IMR-90 (cell line): ENCODE results near the gene GRPR. TPM values are rescaled to one million over a fixed set of nuclear protein-coding genes. Genes with fewer than 3 reads are reported as not detected.

Experiments
- ATAC-seq: fragments of 200-7000 bp; cut with Tn5 transposase; 2 replicates; pipeline ENCODE4 v1.9.1; 2020; ENCODE audit warnings: low read depth, mild to moderate bottlenecking, moderate library complexity
- BruUV-seq: library from RNA; stranded (reverse); fragments of 400-500 nt; replicated peaks from 2 replicates; lab custom pipeline; 2021; lab: Mats Ljungman, UMichigan
- CTCF ChIA-PET: fragments of 300-600 bp; formaldehyde crosslinking; extraction: SDS; loops from one replicate; lab custom pipeline; 2021; ENCODE audit warnings: antibody characterized with exemption; lab: Yijun Ruan, JAX
- POLR2A ChIA-PET: fragments of 300-600 bp; sonication (Branson Sonifier 250); formaldehyde crosslinking; loops from one replicate; lab custom pipeline; 2022; ENCODE audit warnings: antibody characterized with exemption; ENCODE audit not compliant: unreplicated experiment; lab: Charles Lee
- DNase-seq: peaks from one replicate; pipeline ENCODE4 v3.0.0; 2013
- H2AFZ ChIP-seq: replicated peaks from 2 replicates; pipeline ENCODE3; 2013; ENCODE audit warnings: low read length, mild to moderate bottlenecking; ENCODE audit not compliant: poor library complexity
- H2AK5ac ChIP-seq: 2 replicates; pipeline ENCODE4 v1.6.1; 2013; ENCODE audit warnings: low read depth, low read length, inconsistent platforms
- H2AK9ac ChIP-seq: replicated peaks from 2 replicates; pipeline ENCODE3; 2013; ENCODE audit warnings: mild to moderate bottlenecking, low read depth, low read length, moderate library complexity; ENCODE audit not compliant: poor library complexity
- H2BK120ac ChIP-seq: 2 replicates; pipeline ENCODE4 v1.6.1; 2013; ENCODE audit warnings: low read depth, low read length, inconsistent platforms
- H2BK15ac ChIP-seq: 3 replicates; pipeline ENCODE4 v1.6.1; 2013; ENCODE audit warnings: low read depth, low read length, inconsistent platforms
- H2BK20ac ChIP-seq: 2 replicates; pipeline ENCODE4 v1.6.1; 2013; ENCODE audit warnings: low read depth, mild to moderate bottlenecking, inconsistent platforms, low read length, moderate library complexity
- H2BK5ac ChIP-seq: 2 replicates; pipeline ENCODE4 v1.6.1; 2013; ENCODE audit warnings: mild to moderate bottlenecking, low read depth, low read length, inconsistent platforms; ENCODE audit not compliant: poor library complexity, severe bottlenecking
- H3K14ac ChIP-seq: replicated peaks from 2 replicates; pipeline ENCODE4 v1.6.1; 2013; ENCODE audit warnings: low read depth, low read length, inconsistent platforms
- H3K18ac ChIP-seq: 2 replicates; pipeline ENCODE4 v1.6.1; 2013; ENCODE audit warnings: low read depth, low read length, control low read depth
- H3K23ac ChIP-seq: 2 replicates; pipeline ENCODE4 v1.6.1; 2013; ENCODE audit warnings: low read depth, low read length, inconsistent platforms
- H3K27ac ChIP-seq: 2 replicates; pipeline ENCODE4 v1.5.1; 2013; ENCODE audit warnings: mild to moderate bottlenecking, control low read depth, low read length; ENCODE audit not compliant: insufficient read depth
- H3K27me3 ChIP-seq: 2 replicates; pipeline ENCODE4 v1.6.1; 2013; ENCODE audit warnings: low read length; ENCODE audit not compliant: control insufficient read depth, insufficient read depth
- H3K36me3 ChIP-seq: 2 replicates; pipeline ENCODE4 v1.6.1; 2013; ENCODE audit warnings: low read length, mixed read lengths; ENCODE audit not compliant: control insufficient read depth, insufficient read depth
- H3K4ac ChIP-seq: 2 replicates; pipeline ENCODE4 v1.6.1; 2013; ENCODE audit warnings: low read depth, low read length, inconsistent platforms
- H3K4me1 ChIP-seq: 2 replicates; pipeline ENCODE4 v1.6.1; 2013; ENCODE audit warnings: low read length, mixed read lengths; ENCODE audit not compliant: control insufficient read depth, insufficient read depth
- H3K4me2 ChIP-seq: 2 replicates; pipeline ENCODE4 v1.6.1; 2013; ENCODE audit warnings: low read depth, mild to moderate bottlenecking, control low read depth, low read length, moderate library complexity
- H3K4me3 ChIP-seq: 2 replicates; pipeline ENCODE4 v1.5.1; 2013; ENCODE audit warnings: low read depth, mild to moderate bottlenecking, control low read depth, low read length, moderate library complexity; ENCODE audit not compliant: insufficient read depth
- H3K56ac ChIP-seq: 2 replicates; pipeline ENCODE4 v1.6.1; 2013; ENCODE audit warnings: low read length, inconsistent platforms; ENCODE audit not compliant: insufficient read depth; ENCODE audit errors: extremely low read depth
- H3K79me1 ChIP-seq, 2 experiments: 2 replicates each; pipeline ENCODE4 v1.6.1; 2013; ENCODE audit warnings: low read length in 2 of 2, inconsistent platforms in 1 of 2, low read depth in 1 of 2
- H3K9ac ChIP-seq: 2 replicates; pipeline ENCODE4 v1.6.1; 2013; ENCODE audit warnings: low read depth, low read length, control low read depth
- H3K9me1 ChIP-seq: 2 replicates; pipeline ENCODE4 v1.6.1; 2013; ENCODE audit warnings: low read length, inconsistent platforms; ENCODE audit not compliant: insufficient read depth
- H3K9me3 ChIP-seq: 2 replicates; pipeline ENCODE4 v1.6.1; 2013; ENCODE audit warnings: low read length; ENCODE audit not compliant: control insufficient read depth, insufficient read depth
- H4K20me1 ChIP-seq: 2 replicates; pipeline ENCODE4 v1.6.1; 2013; ENCODE audit warnings: low read length, inconsistent platforms; ENCODE audit not compliant: insufficient read depth
- H4K5ac ChIP-seq: 2 replicates; pipeline ENCODE4 v1.6.1; 2013; ENCODE audit warnings: mild to moderate bottlenecking, low read depth, low read length, control low read depth
- H4K8ac ChIP-seq, 2 experiments: 2 replicates each; pipeline ENCODE4 v1.6.1; 2013; ENCODE audit warnings: low read depth in 2 of 2, low read length in 2 of 2, control low read depth in 1 of 2, inconsistent platforms in 1 of 2
- H4K91ac ChIP-seq: 2 replicates; pipeline ENCODE4 v1.6.1; 2013; ENCODE audit warnings: low read depth, low read length, inconsistent platforms; ENCODE audit not compliant: insufficient read depth
- BHLHE40 ChIP-seq: fragments of 150-350 bp; IDR thresholded peaks from 2 replicates; pipeline ENCODE4 v1.6.1; 2016; ENCODE audit warnings: mild to moderate bottlenecking, low read depth, low read length
- CEBPB ChIP-seq: IDR thresholded peaks from 2 replicates; pipeline ENCODE4 v1.6.1; 2012; ENCODE audit warnings: low read depth, low read length, improper control_type of control experiment
- CHD1 ChIP-seq: IDR thresholded peaks from 2 replicates; pipeline ENCODE4 v1.6.1; 2012; ENCODE audit warnings: low read depth, low read length, improper control_type of control experiment
- FOS ChIP-seq: fragments of 150-350 bp; IDR thresholded peaks from 2 replicates; pipeline ENCODE4 v1.6.1; 2016; ENCODE audit warnings: low read depth, low read length
- MAFK ChIP-seq: IDR thresholded peaks from 2 replicates; pipeline ENCODE4 v1.6.1; 2012; ENCODE audit warnings: low read depth, low read length, improper control_type of control experiment
- MAZ ChIP-seq: IDR thresholded peaks from 2 replicates; pipeline ENCODE4 v1.6.1; 2012; ENCODE audit warnings: low read depth, mild to moderate bottlenecking, low read length, improper control_type of control experiment, moderate library complexity, borderline replicate concordance
- MXI1 ChIP-seq: IDR thresholded peaks from 2 replicates; pipeline ENCODE4 v1.6.1; 2012; ENCODE audit warnings: low read depth, mild to moderate bottlenecking, low read length, moderate library complexity, borderline replicate concordance
- NFE2L2 ChIP-seq: fragments of 150-350 bp; IDR thresholded peaks from 2 replicates; pipeline ENCODE4 v1.6.1; 2016; ENCODE audit warnings: low read depth, mild to moderate bottlenecking, low read length
- POLR2A ChIP-seq: IDR thresholded peaks from 2 replicates; pipeline ENCODE4 v1.6.1; 2012; ENCODE audit warnings: mild to moderate bottlenecking, low read depth, low read length
- RAD21 ChIP-seq: IDR thresholded peaks from 2 replicates; pipeline ENCODE4 v1.6.1; 2012; ENCODE audit warnings: low read length, improper control_type of control experiment
- RCOR1 ChIP-seq: IDR thresholded peaks from 2 replicates; pipeline ENCODE4 v1.6.1; 2012; ENCODE audit warnings: mild to moderate bottlenecking, low read length, improper control_type of control experiment; ENCODE audit not compliant: insufficient replicate concordance
- RFX5 ChIP-seq: IDR thresholded peaks from 2 replicates; pipeline ENCODE4 v1.8.0; 2012; ENCODE audit warnings: low read depth, mild to moderate bottlenecking, low read length, moderate library complexity
- SMC3 ChIP-seq: fragments of 150-350 bp; IDR thresholded peaks from 2 replicates; pipeline ENCODE4 v1.6.1; 2016; ENCODE audit warnings: low read depth, mild to moderate bottlenecking, antibody characterized with exemption, low read length, moderate library complexity
- WGBS, 2 experiments: methylation state at CpG; one replicate each; pipeline versions ENCODE4 v1.1.5 to v1.1.7; 2013; ENCODE audit warnings: missing lambda C conversion rate in 2 of 2; ENCODE audit not compliant: insufficient read length in 1 of 2; ENCODE audit errors: extremely low coverage in 2 of 2; 5-methylcytosine and 5-hydroxymethylcytosine counted together
- dilution Hi-C: fragments of 300-500 bp; cut with HindIII; formaldehyde crosslinking; loops from one replicate; pipeline ENCODE4 v1.14.3; 2018; ENCODE audit warnings: low sequenced_read_pairs; ENCODE audit not compliant: unreplicated experiment
- in situ Hi-C: fragments of 300-500 bp; cut with MboI; formaldehyde crosslinking; loops from 3 replicates; pipeline ENCODE4 v1.14.3; 2019; ENCODE audit warnings: low sequenced_read_pairs, inconsistent platforms, mixed read lengths
- intact Hi-C: fragments of 100-400 bp; cut with micrococcal nuclease; formaldehyde crosslinking; loops from 2 replicates; pipeline ENCODE4 v1.10.0; 2022
- polyA plus RNA-seq, 3 experiments: library from polyadenylated mRNA; depleted of rRNA; stranded (reverse); fragments of >200 nt; gene quantifications; 2 replicates each; pipeline ENCODE4 v1.2.3, GENCODE V29; 2012; ENCODE audit warnings: low replicate concordance in 1 of 3
- total RNA-seq: library from RNA; depleted of rRNA; stranded (reverse); fragments of >200 nt; gene quantifications from 2 replicates; pipeline ENCODE4 v1.2.3, GENCODE V29; 2012
- TF ChIP-seq, protein P1 (sequence below): fragments of 150-350 bp; IDR thresholded peaks from 2 replicates; pipeline ENCODE4 v1.6.1; 2017; ENCODE audit warnings: mild to moderate bottlenecking, antibody characterized with exemption, low read length, low read depth
- TF ChIP-seq, protein P2 (sequence below): fragments of 150-350 bp; IDR thresholded peaks from 2 replicates; pipeline ENCODE4 v1.6.1; 2016; ENCODE audit warnings: low read depth, mild to moderate bottlenecking, low read length, moderate library complexity, borderline replicate concordance
- TF ChIP-seq, protein P3 (sequence below): conservative IDR thresholded peaks from 2 replicates; pipeline ENCODE4 v1.5.1; 2012; ENCODE audit warnings: mild to moderate bottlenecking, low read depth, low read length, improper control_type of control experiment

GRPR gene
- total and polyA plus RNA-seq, 2 of the 4 experiments (the other 2 are of a cell fraction) = 9.2 to 13.6 TPM

DNA sequence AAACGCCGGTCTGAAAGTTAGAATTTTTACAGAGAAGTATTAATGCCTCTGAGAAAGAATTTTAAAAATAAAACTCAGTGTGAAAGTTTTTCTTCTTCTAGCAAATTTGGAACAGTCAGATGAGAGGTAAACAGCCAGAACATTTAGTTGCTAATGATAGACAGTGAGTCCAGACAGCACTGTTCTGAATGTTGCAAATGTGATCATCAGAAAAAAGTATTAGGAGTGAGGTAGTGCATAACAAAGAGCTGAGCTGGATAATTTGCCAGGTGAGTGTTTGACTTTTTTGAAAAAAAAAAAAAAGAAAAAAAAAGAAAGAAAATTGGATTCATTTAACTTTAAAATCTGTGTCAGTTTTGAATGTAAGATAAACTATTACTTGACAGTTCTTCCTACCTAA is 42.0 kb upstream of the GRPR start:
- H3K23ac ChIP-seq = no peak overlapping the region
- H3K79me1 ChIP-seq = no peaks in the 10 kb centered on the region
- no peak for DNase-seq
- H2AFZ ChIP-seq = no peak overlapping the region
- no peak overlapping the region for H4K5ac ChIP-seq
- peaks cover 1% of the 10 kb centered on the region; the same call in 1 of the 2 replicates for H3K27me3 ChIP-seq
- no peak overlapping the region for H3K18ac ChIP-seq
- H2BK120ac ChIP-seq = no peak overlapping the region
- H3K9me3 ChIP-seq = no peaks in the 10 kb centered on the region
- no CpG with 5 or more reads among the region's 2 CpGs for WGBS, 2 experiments
- no peak overlapping the region for H2AK5ac ChIP-seq
- intact Hi-C loops = no loop called here
- no peak overlapping the region for H2BK15ac ChIP-seq
- H4K20me1 ChIP-seq = no peaks in the 10 kb centered on the region
- CTCF ChIA-PET = interaction anchor here (0.7 kb wide), 1 partner anchor 35 kb away, joined by 4 read pairs; no protein-coding TSS in a partner anchor
- H3K4ac ChIP-seq = no peak overlapping the region
- no peak overlapping the region for H2AK9ac ChIP-seq
- H3K9me1 ChIP-seq = no peaks in the 10 kb centered on the region
- no TSS peak for BruUV-seq
- H3K56ac ChIP-seq = no peak overlapping the region
- no peak overlapping the region for H2BK20ac ChIP-seq
- no peak overlapping the region for H3K4me2 ChIP-seq
- H3K36me3 ChIP-seq = no peaks in the 10 kb centered on the region
- H2BK5ac ChIP-seq = no peak overlapping the region
- no peak overlapping the region for H3K14ac ChIP-seq
- H3K4me3 ChIP-seq = no peak overlapping the region
- no peak overlapping the region for H4K8ac ChIP-seq
- no peak overlapping the region for H4K91ac ChIP-seq
- H3K9ac ChIP-seq = no peak overlapping the region
- no peak overlapping the region for H3K27ac ChIP-seq
- POLR2A ChIA-PET = no interaction called here
- H3K4me1 ChIP-seq = no peaks in the 10 kb centered on the region
- ATAC-seq = no peak
- dilution Hi-C loops = no loop called here
- in situ Hi-C loops = no loop called here
- TF ChIP-seq SMC3 (no peak), CHD1 (no peak), NFE2L2 (no peak), CEBPB (no peak), FOS (no peak), RCOR1 (no peak), POLR2A (no peak), MAFK (no peak), RFX5 (no peak), RAD21 (no peak), MAZ (no peak), MXI1 (no peak), BHLHE40 (no peak)
- TF ChIP-seq, protein P1, sequence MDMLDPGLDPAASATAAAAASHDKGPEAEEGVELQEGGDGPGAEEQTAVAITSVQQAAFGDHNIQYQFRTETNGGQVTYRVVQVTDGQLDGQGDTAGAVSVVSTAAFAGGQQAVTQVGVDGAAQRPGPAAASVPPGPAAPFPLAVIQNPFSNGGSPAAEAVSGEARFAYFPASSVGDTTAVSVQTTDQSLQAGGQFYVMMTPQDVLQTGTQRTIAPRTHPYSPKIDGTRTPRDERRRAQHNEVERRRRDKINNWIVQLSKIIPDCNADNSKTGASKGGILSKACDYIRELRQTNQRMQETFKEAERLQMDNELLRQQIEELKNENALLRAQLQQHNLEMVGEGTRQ = no peak
- TF ChIP-seq, protein P2, sequence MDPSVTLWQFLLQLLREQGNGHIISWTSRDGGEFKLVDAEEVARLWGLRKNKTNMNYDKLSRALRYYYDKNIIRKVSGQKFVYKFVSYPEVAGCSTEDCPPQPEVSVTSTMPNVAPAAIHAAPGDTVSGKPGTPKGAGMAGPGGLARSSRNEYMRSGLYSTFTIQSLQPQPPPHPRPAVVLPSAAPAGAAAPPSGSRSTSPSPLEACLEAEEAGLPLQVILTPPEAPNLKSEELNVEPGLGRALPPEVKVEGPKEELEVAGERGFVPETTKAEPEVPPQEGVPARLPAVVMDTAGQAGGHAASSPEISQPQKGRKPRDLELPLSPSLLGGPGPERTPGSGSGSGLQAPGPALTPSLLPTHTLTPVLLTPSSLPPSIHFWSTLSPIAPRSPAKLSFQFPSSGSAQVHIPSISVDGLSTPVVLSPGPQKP = no peak
- TF ChIP-seq, protein P3, sequence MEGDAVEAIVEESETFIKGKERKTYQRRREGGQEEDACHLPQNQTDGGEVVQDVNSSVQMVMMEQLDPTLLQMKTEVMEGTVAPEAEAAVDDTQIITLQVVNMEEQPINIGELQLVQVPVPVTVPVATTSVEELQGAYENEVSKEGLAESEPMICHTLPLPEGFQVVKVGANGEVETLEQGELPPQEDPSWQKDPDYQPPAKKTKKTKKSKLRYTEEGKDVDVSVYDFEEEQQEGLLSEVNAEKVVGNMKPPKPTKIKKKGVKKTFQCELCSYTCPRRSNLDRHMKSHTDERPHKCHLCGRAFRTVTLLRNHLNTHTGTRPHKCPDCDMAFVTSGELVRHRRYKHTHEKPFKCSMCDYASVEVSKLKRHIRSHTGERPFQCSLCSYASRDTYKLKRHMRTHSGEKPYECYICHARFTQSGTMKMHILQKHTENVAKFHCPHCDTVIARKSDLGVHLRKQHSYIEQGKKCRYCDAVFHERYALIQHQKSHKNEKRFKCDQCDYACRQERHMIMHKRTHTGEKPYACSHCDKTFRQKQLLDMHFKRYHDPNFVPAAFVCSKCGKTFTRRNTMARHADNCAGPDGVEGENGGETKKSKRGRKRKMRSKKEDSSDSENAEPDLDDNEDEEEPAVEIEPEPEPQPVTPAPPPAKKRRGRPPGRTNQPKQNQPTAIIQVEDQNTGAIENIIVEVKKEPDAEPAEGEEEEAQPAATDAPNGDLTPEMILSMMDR = no peak
